ENCODE measurements around the gene SIRT2. TPM values are rescaled to one million over a fixed set of nuclear protein-coding genes. Genes with fewer than 3 reads are reported as not detected.

The SIRT2 gene
- total and polyA plus RNA-seq, 2 of the 13 experiments (the other 11 are each of a cell fraction or from before 2014, with no cell fraction given), result 22.3 to 26.1 TPM

DNA sequence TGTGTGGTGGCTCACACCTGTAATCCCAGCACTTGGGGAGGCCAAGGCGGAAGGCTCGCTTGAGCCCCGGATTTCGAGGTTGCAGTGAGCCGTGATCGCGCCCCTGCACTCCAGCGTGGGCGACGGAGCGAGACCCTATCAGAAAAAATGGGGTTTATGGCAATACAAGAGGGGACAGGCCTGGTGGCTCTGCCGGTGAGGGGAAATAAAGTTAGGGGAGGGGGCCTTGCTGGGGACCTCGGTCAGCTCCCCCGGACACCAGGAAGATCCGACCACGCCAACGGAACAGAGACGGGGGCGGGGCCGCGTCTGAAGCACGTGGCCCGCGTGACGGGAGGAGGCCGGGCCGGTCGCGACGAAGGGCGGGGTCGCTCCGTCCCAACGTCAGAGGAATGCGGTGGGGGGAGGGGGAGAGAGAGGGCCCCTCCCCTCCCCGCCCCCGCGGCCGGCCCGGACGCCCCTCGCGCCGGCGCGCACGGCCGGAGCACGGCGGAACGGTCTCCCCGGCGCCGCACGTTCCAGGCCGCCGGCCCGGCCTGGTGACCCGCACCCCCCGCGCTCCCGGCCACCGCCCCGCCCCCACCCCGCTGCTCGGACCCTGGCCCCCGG lies 47.7 kb downstream of the SIRT2 start (continued):
- TF ChIP-seq, protein P1, sequence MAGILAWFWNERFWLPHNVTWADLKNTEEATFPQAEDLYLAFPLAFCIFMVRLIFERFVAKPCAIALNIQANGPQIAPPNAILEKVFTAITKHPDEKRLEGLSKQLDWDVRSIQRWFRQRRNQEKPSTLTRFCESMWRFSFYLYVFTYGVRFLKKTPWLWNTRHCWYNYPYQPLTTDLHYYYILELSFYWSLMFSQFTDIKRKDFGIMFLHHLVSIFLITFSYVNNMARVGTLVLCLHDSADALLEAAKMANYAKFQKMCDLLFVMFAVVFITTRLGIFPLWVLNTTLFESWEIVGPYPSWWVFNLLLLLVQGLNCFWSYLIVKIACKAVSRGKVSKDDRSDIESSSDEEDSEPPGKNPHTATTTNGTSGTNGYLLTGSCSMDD (CRISPR knock-in tag; IDR thresholded peaks at IDR 0.05), result no peak
- TF ChIP-seq HIVEP1 (CRISPR knock-in tag; IDR thresholded peaks at IDR 0.05) (no peak), THYN1 (CRISPR knock-in tag; IDR thresholded peaks at IDR 0.05; ENCODE audit: borderline replicate concordance, low read depth) (no peak), ADNP (CRISPR knock-in tag; IDR thresholded peaks at IDR 0.05) (no peak), SRSF4 (IDR thresholded peaks at IDR 0.05; ENCODE audit: low read depth, low read length, poor library complexity, severe bottlenecking) (no peak), FOXA3 (CRISPR knock-in tag; IDR thresholded peaks at IDR 0.05) (peak; percentile 67; the same call in 1 of the 2 replicates), SRSF1 (optimal IDR thresholded peaks at IDR 0.05; ENCODE audit: low read depth, low read length) (no peak), TEAD2 (CRISPR knock-in tag; IDR thresholded peaks at IDR 0.05) (0 out of 2 replicates have a peak, but pooled peaks have one; percentile 30), ZZZ3 (CRISPR knock-in tag; IDR thresholded peaks at IDR 0.05; ENCODE audit: borderline replicate concordance) (no peak), RELA (CRISPR knock-in tag; IDR thresholded peaks at IDR 0.05) (no peak), ZNF713 (CRISPR knock-in tag; IDR thresholded peaks at IDR 0.05) (no peak), PHF21A (CRISPR knock-in tag; IDR thresholded peaks at IDR 0.05) (peak; percentile 39; the same call in 1 of the 2 replicates), SOX13 (IDR thresholded peaks at IDR 0.05) (no peak), SOX13 (CRISPR knock-in tag; conservative IDR thresholded peaks at IDR 0.05 in 1 of 2, IDR thresholded peaks at IDR 0.05 in 1 of 2) (peak in 1 of 2 experiments; percentile 26; a peak in 1 of 4 replicates), SCMH1 (CRISPR knock-in tag; IDR thresholded peaks at IDR 0.05; ENCODE audit: borderline replicate concordance) (no peak), PCBP2 (optimal IDR thresholded peaks at IDR 0.05; ENCODE audit: low read depth, low read length, poor library complexity, severe bottlenecking) (no peak), NFE2L1 (CRISPR knock-in tag; IDR thresholded peaks at IDR 0.05; ENCODE audit: borderline replicate concordance) (no peak), ZNF264 (CRISPR knock-in tag; IDR thresholded peaks at IDR 0.05) (no peak), GATAD2A (CRISPR knock-in tag; IDR thresholded peaks at IDR 0.05) (peak; percentile 43; the same call in 1 of the 2 replicates), RXRA (CRISPR knock-in tag; IDR thresholded peaks at IDR 0.05) (peak; percentile 18; the same call in 1 of the 2 replicates), NFATC3 (CRISPR knock-in tag; IDR thresholded peaks at IDR 0.05) (no peak), JDP2 (CRISPR knock-in tag; IDR thresholded peaks at IDR 0.05; ENCODE audit: borderline replicate concordance) (no peak; the same call in 1 of the 2 replicates), ZNF569 (CRISPR knock-in tag; IDR thresholded peaks at IDR 0.05; ENCODE audit: borderline replicate concordance) (no peak), ZFP41 (CRISPR knock-in tag; IDR thresholded peaks at IDR 0.05; ENCODE audit: borderline replicate concordance) (no peak), ZNF644 (CRISPR knock-in tag; IDR thresholded peaks at IDR 0.05; ENCODE audit: low read depth) (no peak), ZNF788 (CRISPR knock-in tag; IDR thresholded peaks at IDR 0.05; ENCODE audit: borderline replicate concordance) (peak; percentile 75; the same call in 1 of the 2 replicates), ZNF292 (CRISPR knock-in tag; IDR thresholded peaks at IDR 0.05; ENCODE audit: borderline replicate concordance, low read depth) (no peak), ZNF672 (CRISPR knock-in tag; IDR thresholded peaks at IDR 0.05) (no peak), HMG20A (CRISPR knock-in tag; IDR thresholded peaks at IDR 0.05; ENCODE audit: borderline replicate concordance) (no peak), CC2D1A (CRISPR knock-in tag; IDR thresholded peaks at IDR 0.05) (no peak), ZNF563 (CRISPR knock-in tag; IDR thresholded peaks at IDR 0.05) (peak; percentile 59), ZNF749 (CRISPR knock-in tag; IDR thresholded peaks at IDR 0.05; ENCODE audit: borderline replicate concordance) (no peak)
- TF ChIP-seq, protein P2, sequence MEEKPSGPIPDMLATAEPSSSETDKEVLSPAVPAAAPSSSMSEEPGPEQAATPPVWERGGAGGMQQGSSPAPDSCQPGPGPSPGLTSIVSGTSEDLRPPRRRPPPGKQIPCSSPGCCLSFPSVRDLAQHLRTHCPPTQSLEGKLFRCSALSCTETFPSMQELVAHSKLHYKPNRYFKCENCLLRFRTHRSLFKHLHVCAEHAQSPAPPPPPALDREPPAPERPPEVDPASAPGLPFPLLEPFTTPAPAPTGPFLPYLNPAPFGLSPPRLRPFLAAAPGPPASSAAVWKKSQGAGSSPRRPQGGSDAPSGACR (CRISPR knock-in tag; IDR thresholded peaks at IDR 0.05), result no peak

Data from HepG2 (cell line).